Measurements from ENCODE around the gene MXRA8.

Gene MXRA8

DNA sequence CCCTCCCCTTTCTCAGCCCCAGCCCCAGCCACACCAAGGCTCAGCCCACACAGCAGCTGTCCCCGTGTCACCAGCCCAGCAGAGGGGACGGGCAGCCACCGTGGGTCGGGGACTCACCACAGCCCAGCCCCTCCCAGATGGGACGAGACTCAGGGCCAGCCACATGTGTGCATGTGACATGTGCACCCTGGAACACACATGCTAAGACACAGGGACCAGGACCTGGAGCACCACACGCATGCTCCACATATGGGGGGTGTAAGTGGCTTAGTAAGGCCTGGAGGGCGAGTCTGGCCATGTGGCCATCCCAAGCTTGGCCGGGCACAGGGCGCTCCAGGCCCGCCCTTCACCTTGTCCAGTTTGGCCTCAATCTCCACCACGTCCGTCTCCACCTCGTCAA is 54.6 kb downstream of the MXRA8 start:
- Mint-ChIP-seq H3K27ac (no peak overlapping the region), H3K4me1 (peaks cover 23% of the 10 kb centered on the region), H3K9me3 (no peaks in the 10 kb centered on the region), H3K27me3 (no peaks in the 10 kb centered on the region), H3K36me3 (ENCODE audit: low read depth) (no peaks in the 10 kb centered on the region), H3K4me3 (no peak overlapping the region)
- no peak for ATAC-seq
- no peak for DNase-seq

DNA sequence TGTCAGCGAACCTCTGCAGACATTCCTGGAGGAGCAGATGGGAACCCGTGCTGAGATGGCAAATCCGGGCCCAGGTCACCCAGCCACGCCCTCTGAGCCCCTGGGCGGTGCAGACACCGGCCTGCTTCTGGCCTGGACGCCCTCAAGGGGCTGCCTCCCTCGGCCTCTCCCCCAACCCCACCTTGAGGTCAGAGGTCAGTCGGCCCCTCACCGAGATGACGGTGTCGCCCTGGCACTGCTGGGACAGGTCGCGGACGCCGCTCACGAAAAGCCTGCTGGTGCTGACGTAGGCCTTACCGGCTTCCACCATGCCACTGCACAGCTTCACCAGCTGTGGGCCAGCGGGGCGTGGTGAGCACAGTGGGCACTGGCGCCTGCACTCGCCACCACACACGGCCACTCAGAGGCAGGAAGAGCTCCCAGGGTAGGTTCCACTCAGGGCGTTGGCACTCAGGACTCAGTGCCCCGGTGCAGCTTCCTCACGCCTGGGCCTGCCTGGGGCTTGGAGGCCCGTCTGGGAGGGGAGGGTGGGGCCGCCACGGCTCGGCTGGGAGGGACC is 55.3 kb downstream of the MXRA8 start:
- H3K36me3 Mint-ChIP-seq (ENCODE audit: low read depth) = no peaks in the 10 kb centered on the region
- DNase-seq = no peak
- H3K4me3 Mint-ChIP-seq = no peak overlapping the region
- H3K4me1 Mint-ChIP-seq = peaks cover 23% of the 10 kb centered on the region
- no peak for ATAC-seq
- no peaks in the 10 kb centered on the region for H3K9me3 Mint-ChIP-seq
- H3K27me3 Mint-ChIP-seq = no peaks in the 10 kb centered on the region
- H3K27ac Mint-ChIP-seq = no peak overlapping the region

Data from activated naive CD8-positive, alpha-beta T cell treated with anti-CD3 and anti-CD28 coated beads, Interleukin-2, amount 50 U/mL, for 24 hours (primary cell).